Epithelial cell of esophagus (primary cell): Measurements from ENCODE around the gene TMEM175.
A peak's percentile ranks its signal among the peaks of the same experiment; 100 is the strongest.

ENCODE experiments used
- DNase-seq: peaks from one replicate; pipeline ENCODE4 v3.0.0; 2010; ENCODE audit warnings: low read depth
- H3K4me3 ChIP-seq: 2 replicates; pipeline ENCODE4 v1.5.1; 2011; ENCODE audit warnings: mild to moderate bottlenecking, low read length, control low read depth
- CTCF ChIP-seq: IDR thresholded peaks from 2 replicates; pipeline ENCODE4 v1.5.1; 2011; ENCODE audit warnings: low read depth, mild to moderate bottlenecking, low read length, control low read depth, inconsistent platforms; ENCODE audit not compliant: insufficient read depth; ENCODE audit errors: missing control alignments

The TMEM175 gene

DNA sequence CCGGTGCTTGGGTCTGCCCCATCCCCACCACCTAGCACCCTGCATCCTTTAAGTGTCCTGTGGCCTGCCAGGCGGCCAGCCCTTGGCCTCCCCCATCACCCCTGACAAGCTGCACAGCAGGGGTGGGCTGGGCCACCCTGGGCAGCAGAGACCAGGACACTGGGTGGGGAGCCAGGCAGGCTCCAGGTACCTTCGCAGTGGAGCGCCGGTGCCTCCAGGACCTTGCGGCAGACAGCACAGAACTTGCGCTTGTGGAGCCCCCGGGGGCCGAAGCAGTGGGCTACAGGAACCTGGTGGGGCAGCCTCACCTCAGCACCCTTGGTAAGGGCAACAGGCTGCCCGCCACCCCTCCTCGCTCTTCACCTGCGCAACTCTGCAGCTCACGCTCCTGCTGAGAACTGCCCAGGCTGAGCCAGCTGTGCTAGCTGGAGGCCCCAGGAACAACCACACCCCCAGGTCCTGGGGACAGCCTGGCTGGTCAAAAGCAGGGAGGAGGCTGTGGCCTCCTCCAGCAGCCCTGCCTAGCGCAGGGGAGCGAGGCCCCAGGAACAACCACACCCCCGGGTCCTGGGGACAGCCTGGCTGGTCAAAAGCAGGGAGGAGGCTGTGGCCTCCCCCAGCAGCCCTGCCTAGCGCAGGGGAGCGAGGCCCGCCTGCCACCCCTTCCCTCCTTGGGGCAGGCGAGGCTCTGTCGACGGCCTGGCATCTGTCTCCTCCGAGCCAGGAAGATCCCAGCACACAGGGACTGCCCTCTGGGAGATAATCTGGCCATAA, 36.5 kb downstream of the TMEM175 start:
- DNase-seq = no peak
- no peak overlapping the region for H3K4me3 ChIP-seq
- no peak for TF ChIP-seq CTCF

- no peak for TF ChIP-seq CTCF
- no peak overlapping the region for H3K4me3 ChIP-seq
- DNase-seq = no peak
Observed at GRCh38 chr4:970046-970745, 37.9 kb downstream of the TMEM175 start.

GRCh38 chr4:970854-971520, 38.7 kb downstream of the TMEM175 start:
- no peak for TF ChIP-seq CTCF
- H3K4me3 ChIP-seq = no peak overlapping the region
- peak; percentile 19 for DNase-seq

- H3K4me3 ChIP-seq = peak overlapping the region; percentile 60
- DNase-seq = no peak
- no peak for TF ChIP-seq CTCF
Observed at GRCh38 chr4:971666-972500, 39.6 kb downstream of the TMEM175 start.

DNA sequence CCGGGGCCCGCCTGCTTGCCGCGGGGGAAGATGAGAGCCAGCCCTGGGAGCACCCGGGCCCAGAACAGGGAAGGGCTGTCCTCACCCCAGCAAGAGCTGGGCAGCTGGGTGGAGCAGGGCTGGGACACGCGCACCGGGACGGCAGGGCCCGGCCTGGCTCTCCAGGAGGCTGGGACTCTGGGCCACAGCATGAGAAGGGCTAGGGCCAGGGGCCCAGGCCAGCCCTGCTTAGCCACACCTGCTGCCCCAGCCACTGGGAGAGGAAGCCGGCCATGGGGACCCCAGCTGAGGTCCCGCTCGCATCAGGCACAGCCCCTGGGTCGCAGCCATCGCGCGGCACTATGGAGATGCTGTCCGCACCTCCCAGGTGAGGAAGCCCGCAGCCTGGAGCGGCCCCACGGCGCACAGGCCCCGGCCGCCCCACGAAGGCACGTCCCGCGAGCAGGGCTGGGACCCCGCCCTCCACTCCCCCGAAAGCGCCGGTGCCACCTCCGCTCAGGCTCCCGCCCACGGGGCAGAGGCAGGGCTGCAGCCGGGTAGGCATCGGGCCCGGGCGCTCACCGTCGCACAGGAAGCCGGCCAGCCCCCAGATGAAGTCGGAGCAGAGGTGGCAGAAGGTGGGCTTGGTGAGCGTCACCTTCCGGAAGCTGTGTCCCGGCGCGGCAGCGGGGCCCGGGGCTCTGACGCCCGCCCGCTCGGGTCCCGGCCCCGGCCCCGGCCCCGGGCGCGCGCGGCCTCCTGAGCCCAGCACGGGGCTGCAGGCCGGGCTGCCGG, 40.6 kb downstream of the TMEM175 start:
- peak overlapping the region; percentile 60 for H3K4me3 ChIP-seq
- TF ChIP-seq CTCF = no peak
- peak; percentile 35 for DNase-seq
